ENCODE measurements around the gene ACMSD. TPM values are rescaled to one million over a fixed set of nuclear protein-coding genes. Genes with fewer than 3 reads are reported as not detected.
"Not testable (repeated sequence)": the region's sequence is repeated elsewhere in the genome, so short reads cannot be mapped to it uniquely, and the experiment has no call there.

The ACMSD gene
- total RNA-seq, 2 donors from 2014 or later = not detected

DNA sequence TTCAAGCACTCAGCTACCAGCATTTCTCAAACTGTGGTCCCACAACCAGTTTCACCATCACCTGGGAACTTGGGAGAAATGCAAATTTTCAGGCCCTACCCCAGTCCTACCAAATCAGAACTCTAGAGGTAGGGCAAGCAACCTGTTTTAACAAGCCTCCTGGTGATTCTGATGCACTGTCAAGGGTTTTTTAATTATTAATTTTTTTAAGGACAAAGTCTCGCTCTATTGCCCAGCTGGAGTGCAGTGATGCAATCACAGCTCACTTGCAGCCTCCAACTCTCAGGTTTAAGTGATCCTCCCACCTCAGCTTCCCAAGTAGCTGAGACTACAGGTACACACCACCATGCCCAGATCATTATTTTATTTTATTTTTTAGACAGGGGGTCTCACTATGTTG, 7.8 kb downstream of the ACMSD start:
- no peaks in the 10 kb centered on the region for H3K27me3 ChIP-seq
- H3K4me1 ChIP-seq = no peaks in the 10 kb centered on the region
- no peak overlapping the region for H3K9ac ChIP-seq (ENCODE audit: low read depth in 2 of 2, low read length in 2 of 2)
- H3K9me3 ChIP-seq = no peaks in the 10 kb centered on the region
- H3K4me3 ChIP-seq = no peak overlapping the region
- no peak for TF ChIP-seq CTCF (IDR thresholded peaks at IDR 0.05)
- no peak for DNase-seq
- intact Hi-C loops (cut with DNase I) = no loop called here
- H3K27ac ChIP-seq = no peak overlapping the region
- H3K36me3 ChIP-seq = no peaks in the 10 kb centered on the region

- DNase-seq = not testable (repeated sequence)
Observed at GRCh38 chr2:134847582-134847981, 9.2 kb downstream of the ACMSD start.

DNA sequence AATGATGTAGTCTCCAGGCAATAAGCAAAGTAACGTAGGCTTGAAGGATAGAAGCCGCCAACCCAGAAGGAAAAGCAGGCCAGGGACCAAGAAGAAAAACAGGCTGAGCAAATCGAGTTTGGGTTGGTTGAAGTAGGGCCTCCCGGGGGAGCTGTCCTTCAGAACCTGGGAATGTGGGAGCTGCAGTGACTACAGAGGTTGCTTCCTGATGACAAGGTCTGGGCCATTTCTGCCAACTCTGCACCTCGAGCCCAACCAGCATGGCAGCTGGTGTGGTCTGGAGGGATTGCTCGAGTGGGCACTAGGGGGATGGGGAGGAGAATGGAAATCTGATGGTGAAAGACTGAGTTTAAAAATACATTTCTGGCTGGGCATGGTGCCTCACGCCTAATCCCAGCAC, 14.1 kb downstream of the ACMSD start:
- intact Hi-C loops (cut with DNase I) = no loop called here
- H3K9me3 ChIP-seq = no peaks in the 10 kb centered on the region
- no peak overlapping the region for H3K27ac ChIP-seq
- no peak for TF ChIP-seq CTCF (IDR thresholded peaks at IDR 0.05)
- H3K36me3 ChIP-seq = no peaks in the 10 kb centered on the region
- H3K4me1 ChIP-seq = no peaks in the 10 kb centered on the region
- H3K9ac ChIP-seq (ENCODE audit: low read depth in 2 of 2, low read length in 2 of 2) = no peak overlapping the region
- no peak for DNase-seq
- H3K27me3 ChIP-seq = no peaks in the 10 kb centered on the region
- no peak overlapping the region for H3K4me3 ChIP-seq

More at GRCh38 chr2:134847582-134847981, 9.2 kb downstream of the ACMSD start:
- H3K9me3 ChIP-seq; H3K36me3 ChIP-seq; H3K4me3 ChIP-seq; H3K9ac ChIP-seq (ENCODE audit: low read depth in 2 of 2, low read length in 2 of 2); H3K27me3 ChIP-seq; H3K27ac ChIP-seq; intact Hi-C loops (cut with DNase I); H3K4me1 ChIP-seq: not testable (repeated sequence)

GRCh38 chr2:134855709-134856108, 17.3 kb downstream of the ACMSD start:
- Histone ChIP-seq H3K9me3 (no peaks in the 10 kb centered on the region), H3K9ac (ENCODE audit: low read depth in 2 of 2, low read length in 2 of 2) (no peak overlapping the region), H3K27me3 (no peaks in the 10 kb centered on the region), H3K27ac (no peak overlapping the region), H3K4me1 (no peaks in the 10 kb centered on the region), H3K4me3 (no peak overlapping the region), H3K36me3 (no peaks in the 10 kb centered on the region)
- intact Hi-C loops (cut with DNase I) = no loop called here
- no peak for DNase-seq
- TF ChIP-seq CTCF (IDR thresholded peaks at IDR 0.05) = no peak

DNA sequence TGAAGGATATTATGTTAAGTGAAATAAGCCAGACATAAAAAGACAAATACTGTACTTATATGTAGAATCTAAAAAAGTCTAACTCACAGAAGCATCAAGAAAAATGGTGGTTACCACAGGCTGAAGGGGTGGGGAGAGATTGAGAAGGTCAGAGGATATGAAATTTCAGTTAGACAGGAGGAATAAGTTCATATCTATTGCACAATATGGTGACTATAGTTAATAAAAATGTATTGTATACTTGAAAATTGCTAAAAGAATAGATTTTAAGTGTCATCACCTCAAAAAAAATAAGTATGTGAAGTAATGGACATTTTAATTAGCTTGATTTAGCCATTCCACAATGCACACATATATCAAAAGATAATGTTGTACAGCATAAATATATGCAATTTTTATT, 19.8 kb downstream of the ACMSD start:
- H3K9ac ChIP-seq (ENCODE audit: low read depth in 2 of 2, low read length in 2 of 2) = no peak overlapping the region
- H3K27me3 ChIP-seq = no peaks in the 10 kb centered on the region
- no peaks in the 10 kb centered on the region for H3K4me1 ChIP-seq
- H3K27ac ChIP-seq = no peak overlapping the region
- no peak for DNase-seq
- TF ChIP-seq CTCF (IDR thresholded peaks at IDR 0.05) = no peak
- intact Hi-C loops (cut with DNase I) = no loop called here
- H3K9me3 ChIP-seq = no peaks in the 10 kb centered on the region
- no peaks in the 10 kb centered on the region for H3K36me3 ChIP-seq
- no peak overlapping the region for H3K4me3 ChIP-seq

- intact Hi-C loops (cut with DNase I) = no loop called here
- no peak overlapping the region for H3K27ac ChIP-seq
- DNase-seq = no peak
- H3K9me3 ChIP-seq = no peaks in the 10 kb centered on the region
- H3K4me3 ChIP-seq = no peak overlapping the region
- no peak for TF ChIP-seq CTCF (IDR thresholded peaks at IDR 0.05)
- H3K9ac ChIP-seq (ENCODE audit: low read depth in 2 of 2, low read length in 2 of 2) = no peak overlapping the region
- H3K27me3 ChIP-seq = no peaks in the 10 kb centered on the region
- no peaks in the 10 kb centered on the region for H3K4me1 ChIP-seq
- no peaks in the 10 kb centered on the region for H3K36me3 ChIP-seq
Observed at GRCh38 chr2:134861173-134861572, 22.8 kb downstream of the ACMSD start.
